T-helper 17 cell (primary cell): ENCODE results near the gene EID2B. TPM values are rescaled to one million over a fixed set of nuclear protein-coding genes. Genes with fewer than 3 reads are reported as not detected.
A peak's percentile ranks its signal among the peaks of the same experiment; 100 is the strongest.

Source experiments
- ATAC-seq: fragments of 150-1000 bp; cut with Tn5 transposase; 2 replicates; pipeline ENCODE4 v1.10.0; 2021; ENCODE audit warnings: mild to moderate bottlenecking, moderate library complexity
- DNase-seq, 3 donors: peaks; one replicate each; pipeline versions ENCODE4 v3.0.0 to v3.0.0-alpha.2; 2020 to 2021
- H3K9me3 ChIP-seq: one replicate; pipeline ENCODE4 v1.7.0; 2013; ENCODE audit warnings: low read length, mild to moderate bottlenecking; ENCODE audit not compliant: control insufficient read depth, poor library complexity, severe bottlenecking
- H3K27ac Mint-ChIP-seq: one replicate; pipeline ENCODE4 v1.8.0; 2022; ENCODE audit warnings: mild to moderate bottlenecking, moderate library complexity, mixed read lengths
- H3K27me3 Mint-ChIP-seq: one replicate; pipeline ENCODE4 v1.8.0; 2022; ENCODE audit warnings: mixed read lengths
- H3K36me3 Mint-ChIP-seq: one replicate; pipeline ENCODE4 v1.8.0; 2022; ENCODE audit warnings: low read depth, mixed read lengths
- H3K4me1 Mint-ChIP-seq: one replicate; pipeline ENCODE4 v1.8.0; 2022; ENCODE audit warnings: mild to moderate bottlenecking, mixed read lengths
- H3K4me3 Mint-ChIP-seq: one replicate; pipeline ENCODE4 v1.8.0; 2022; ENCODE audit warnings: mild to moderate bottlenecking, moderate library complexity, mixed read lengths
- total RNA-seq, 4 donors: library from RNA in 2 of 4; stranded (reverse) in 2 of 4; gene quantifications; one replicate each; pipeline ENCODE4 v1.2.3 and lab custom pipeline; 2022 to 2026

EID2B gene
- total RNA-seq, 2 donors from 2014 or later: 3.9 to 4.9 TPM

GRCh38 chr19:39481229-39481545, 51.5 kb downstream of the EID2B start:
- peaks cover 4% of the 10 kb centered on the region for H3K36me3 Mint-ChIP-seq
- H3K9me3 ChIP-seq: no peaks in the 10 kb centered on the region
- H3K27ac Mint-ChIP-seq: peak overlapping the region; percentile 97
- H3K4me3 Mint-ChIP-seq: peak overlapping the region; percentile 94
- ATAC-seq (no peak), DNase-seq (no peak)
- peaks cover 20% of the 10 kb centered on the region for H3K4me1 Mint-ChIP-seq
- H3K27me3 Mint-ChIP-seq: no peaks in the 10 kb centered on the region

Other genes with a start within 250 kb of the EID2B start
- not detected for gene IFNL1, start 236.4 kb downstream of the EID2B start, total RNA-seq
- gene LRFN1, start 212.0 kb downstream of the EID2B start, total RNA-seq: 1 to 10 TPM; 2.2 to 3.7 TPM
- gene GMFG, start 196.8 kb downstream of the EID2B start, total RNA-seq: 100 to 1,000 TPM; 351 to 377 TPM
- 10 to 100 TPM; 64.2 to 93.2 TPM for gene SAMD4B, start 190.4 kb downstream of the EID2B start, total RNA-seq
- gene PAF1, start 141.7 kb downstream of the EID2B start, total RNA-seq: 100 to 1,000 TPM; 113 to 127 TPM
- 10 to 100 TPM; 43.4 to 43.6 TPM for gene MED29, start 141.5 kb downstream of the EID2B start, total RNA-seq
- 1,000 to 10,000 TPM; 1,082 to 1,318 TPM for gene ZFP36, start 126.0 kb downstream of the EID2B start, total RNA-seq
- gene PLEKHG2, start 120.2 kb downstream of the EID2B start, total RNA-seq: 100 to 1,000 TPM; 119 to 129 TPM
- 1,000 to 10,000 TPM; 3,790 to 3,904 TPM for gene RPS16, start 96.9 kb downstream of the EID2B start, total RNA-seq
- 100 to 1,000 TPM; 346 to 352 TPM for gene SUPT5H, start 87.3 kb downstream of the EID2B start, total RNA-seq
- 10 to 100 TPM; 44.9 to 53.0 TPM for gene TIMM50, start 52.0 kb downstream of the EID2B start, total RNA-seq
- not detected for gene DLL3, start 33.9 kb downstream of the EID2B start, total RNA-seq
- not detected for gene SELENOV, start 17.7 kb downstream of the EID2B start, total RNA-seq
- 10 to 100 TPM; 14.4 to 15.1 TPM for gene EID2, start 7.3 kb upstream of the EID2B start, total RNA-seq
- gene LGALS13, start 69.7 kb upstream of the EID2B start, total RNA-seq: not detected
- gene LGALS16, start 123.1 kb upstream of the EID2B start, total RNA-seq: not detected
- gene LGALS14, start 171.6 kb upstream of the EID2B start, total RNA-seq: not detected
- 1 to 10 TPM; 1.9 to 8.2 TPM for gene CLC, start 205.2 kb upstream of the EID2B start, total RNA-seq
- not detected for gene LEUTX, start 246.0 kb upstream of the EID2B start, total RNA-seq